Skin of body (tissue), 2 donors: Measurements from ENCODE around the gene STARD13. TPM values are rescaled to one million over a fixed set of nuclear protein-coding genes. Genes with fewer than 3 reads are reported as not detected.
A peak's percentile ranks its signal among the peaks of the same experiment; 100 is the strongest.

Experiments used
- DNase-seq: peaks from one replicate; lab custom pipeline; 2025; lab: John Stamatoyannopoulos, UW
- total RNA-seq: library from RNA; depleted of rRNA; stranded (reverse); fragments of >200 nt; gene quantifications from one replicate; pipeline ENCODE4 v1.2.3, GENCODE V29; 2014

STARD13 gene
- total RNA-seq, 1 donor from 2014 or later = 38.7 TPM

GRCh38 chr13:33229446-33230177 lies 55.9 kb downstream of the STARD13 start:
- DNase-seq = peak; percentile 89

DNA sequence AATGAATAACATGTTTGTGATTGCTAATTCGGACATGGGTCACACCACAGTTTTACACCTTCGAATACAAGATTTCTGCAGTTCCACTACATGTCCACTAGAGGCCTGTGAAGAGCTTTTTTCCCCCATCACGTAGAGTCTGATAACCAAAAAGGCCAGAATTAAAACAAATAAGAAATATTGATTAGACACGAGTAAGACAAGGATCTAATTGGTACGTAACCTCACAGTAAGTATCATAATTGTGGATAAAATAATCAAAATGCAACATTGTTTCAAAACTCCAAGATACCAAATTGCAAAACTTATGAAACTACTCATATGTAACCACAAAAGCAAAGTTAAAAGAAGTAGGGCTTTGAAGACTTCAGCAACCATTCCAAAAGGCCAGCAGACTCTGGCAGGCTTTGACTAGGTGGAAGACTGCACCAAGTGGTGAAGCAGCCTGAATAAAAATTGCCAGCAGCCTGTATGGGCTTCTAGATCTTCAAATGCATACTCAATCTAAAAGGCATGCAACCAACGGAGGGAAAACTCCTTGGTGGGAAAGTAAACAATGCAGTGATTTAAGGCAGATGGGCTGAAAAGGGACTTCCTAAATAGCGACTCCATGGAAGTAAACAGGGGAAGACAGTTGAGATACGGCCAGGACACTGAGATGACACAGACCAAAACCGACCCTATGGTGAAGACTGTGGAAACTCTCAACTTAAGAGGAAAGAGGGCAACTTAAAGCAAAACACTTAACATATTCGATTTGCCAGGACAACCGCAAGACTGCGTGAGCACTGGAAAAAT lies 56.7 kb downstream of the STARD13 start:
- peak; percentile 80 for DNase-seq

GRCh38 chr13:33227927-33228647 lies 57.5 kb downstream of the STARD13 start:
- DNase-seq = no peak

DNA sequence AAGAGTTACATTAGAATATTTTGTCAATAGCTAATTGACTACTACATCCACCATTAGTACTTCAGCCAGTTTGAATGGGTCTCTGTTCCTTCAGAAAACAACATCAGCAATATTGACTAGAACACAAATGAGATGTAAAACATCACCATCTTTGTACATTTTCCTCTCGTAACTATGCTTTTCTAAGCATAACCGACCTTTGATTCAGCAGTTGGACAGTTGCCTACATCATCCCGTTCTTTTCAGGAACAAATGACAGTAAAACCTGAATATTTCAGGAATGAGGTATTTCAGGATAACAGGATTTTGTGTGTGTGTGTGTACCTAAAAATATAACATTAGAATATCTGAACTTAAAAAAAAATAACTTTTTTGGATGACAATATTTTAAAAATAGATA lies 60.9 kb downstream of the STARD13 start:
- no peak for DNase-seq

GRCh38 chr13:33224191-33224590 lies 61.4 kb downstream of the STARD13 start:
- no peak for DNase-seq

DNA sequence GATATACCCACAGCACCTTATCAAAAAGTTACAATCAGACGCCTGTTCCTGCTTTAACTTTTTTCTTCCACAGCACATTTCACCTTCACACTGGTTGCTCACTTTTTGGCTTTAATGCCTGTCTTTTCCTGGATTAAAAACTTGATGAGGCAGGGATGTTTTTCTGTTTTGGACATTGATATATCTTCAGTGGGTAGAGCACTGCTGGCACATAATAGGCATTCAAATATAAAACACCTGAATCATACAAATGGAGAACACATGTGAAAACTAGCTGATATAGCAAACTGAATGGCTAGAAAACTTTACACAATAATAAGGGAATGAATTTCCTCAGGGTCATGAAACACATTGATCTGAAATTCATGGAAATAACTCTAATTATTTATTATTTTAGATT lies 65.6 kb downstream of the STARD13 start:
- DNase-seq = no peak

GRCh38 chr13:33218426-33218825 lies 67.1 kb downstream of the STARD13 start:
- no peak for DNase-seq

DNA sequence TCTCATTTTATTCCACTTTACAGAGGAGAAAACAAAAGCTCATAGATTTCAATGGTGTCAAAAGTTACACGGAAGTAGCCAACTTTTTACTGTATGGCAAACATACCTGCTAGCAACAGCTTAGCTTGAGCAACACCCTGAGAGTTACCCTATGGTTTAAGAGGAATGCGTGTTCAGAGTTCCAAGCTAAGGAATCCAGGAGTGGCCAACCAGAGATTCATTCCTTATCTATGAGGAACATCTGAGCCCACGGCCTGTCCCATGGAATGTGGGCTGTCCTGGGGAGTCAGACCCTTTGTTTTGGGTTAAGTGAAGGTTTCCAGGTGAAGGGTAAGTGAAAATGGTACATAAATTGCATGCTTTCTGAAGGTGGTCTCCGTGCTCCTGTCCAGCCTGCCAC lies 67.5 kb downstream of the STARD13 start:
- no peak for DNase-seq

- no peak for DNase-seq
Measured at GRCh38 chr13:33217256-33217655, 68.3 kb downstream of the STARD13 start.

DNA sequence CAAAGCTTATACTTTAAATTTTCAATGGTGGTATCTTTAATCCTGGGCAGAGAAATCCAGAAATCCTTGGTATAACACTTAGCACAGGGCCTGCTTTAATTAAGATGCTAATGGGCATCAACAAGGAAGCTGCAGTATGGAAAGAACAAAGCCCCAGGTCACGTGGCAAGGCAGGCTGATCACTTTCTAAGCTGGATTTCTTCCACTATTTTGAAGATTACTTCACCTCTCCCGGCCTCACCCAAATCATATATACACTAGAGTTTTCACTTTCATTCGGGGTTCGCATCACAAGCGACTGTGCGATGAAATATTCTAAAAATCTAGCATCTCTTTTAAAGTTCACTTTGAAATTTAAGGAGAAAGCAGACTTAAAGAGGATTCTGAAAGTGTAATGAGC lies 71.8 kb downstream of the STARD13 start:
- no peak for DNase-seq

- peak; percentile 40 for DNase-seq
Measured at GRCh38 chr13:33213024-33213768, 72.4 kb downstream of the STARD13 start.

- no peak for DNase-seq
Measured at GRCh38 chr13:33212396-33212795, 73.2 kb downstream of the STARD13 start.

DNA sequence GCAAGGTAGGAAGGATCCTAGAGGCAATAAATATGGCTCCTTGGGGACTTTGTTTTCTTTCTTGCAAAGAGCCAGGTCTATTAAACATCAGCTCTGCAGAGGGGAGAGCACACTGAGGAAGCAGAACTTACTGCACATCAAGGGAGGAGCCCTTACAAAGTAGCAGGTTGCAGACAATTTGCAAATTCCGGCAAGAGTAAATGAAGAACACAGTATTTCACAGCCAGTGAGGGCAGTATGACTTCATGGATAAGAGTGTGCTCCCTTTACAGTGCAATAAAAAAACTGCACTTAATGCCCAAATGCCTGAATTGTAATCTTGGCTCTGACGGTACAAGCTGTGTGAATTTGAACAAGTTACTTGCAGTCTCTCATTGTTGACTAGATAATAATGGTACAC lies 75.5 kb downstream of the STARD13 start:
- no peak for DNase-seq

DNA sequence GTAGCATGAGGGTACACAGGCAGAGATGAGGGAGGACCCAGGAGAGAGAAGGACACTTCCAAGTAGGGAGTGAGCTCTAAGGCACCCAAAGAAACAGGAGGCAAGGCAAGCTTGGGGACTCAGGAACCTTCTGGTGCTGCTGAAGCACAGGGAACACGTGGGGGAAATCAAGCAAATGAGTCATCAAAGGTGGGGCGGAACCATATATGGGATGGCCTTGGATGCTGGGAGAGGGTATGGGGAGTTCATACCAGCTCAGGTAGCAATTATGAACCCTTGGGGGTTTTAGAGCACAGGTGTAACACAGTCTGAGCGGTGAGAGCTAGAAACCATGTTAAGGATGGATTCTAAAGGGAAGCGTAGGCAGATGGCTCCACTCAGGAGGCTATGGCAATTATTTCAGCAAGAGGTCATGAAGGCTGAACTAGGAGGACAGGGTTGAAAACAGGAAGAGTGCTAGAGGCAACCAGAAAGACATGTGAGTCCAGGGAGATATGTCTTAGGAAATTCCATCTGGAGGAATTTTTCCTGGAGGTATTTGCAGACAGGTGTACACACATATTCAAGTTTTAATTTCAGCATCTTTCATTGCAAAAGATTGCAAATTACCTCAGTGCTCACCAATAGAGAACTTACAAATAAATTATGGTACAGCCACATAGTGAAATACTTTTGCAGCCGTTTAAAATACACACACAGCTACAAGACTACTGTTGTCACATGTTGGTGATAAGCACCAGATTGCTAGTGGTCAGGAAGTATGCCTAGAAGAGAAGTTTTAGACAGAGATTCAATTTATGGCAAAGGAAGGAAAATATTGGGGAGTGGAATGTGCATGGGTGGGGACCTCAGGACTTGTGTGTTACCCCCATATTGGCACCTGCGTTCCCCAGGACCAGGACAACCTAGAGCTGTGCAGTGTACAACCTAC lies 77.0 kb downstream of the STARD13 start:
- no peak for DNase-seq

DNA sequence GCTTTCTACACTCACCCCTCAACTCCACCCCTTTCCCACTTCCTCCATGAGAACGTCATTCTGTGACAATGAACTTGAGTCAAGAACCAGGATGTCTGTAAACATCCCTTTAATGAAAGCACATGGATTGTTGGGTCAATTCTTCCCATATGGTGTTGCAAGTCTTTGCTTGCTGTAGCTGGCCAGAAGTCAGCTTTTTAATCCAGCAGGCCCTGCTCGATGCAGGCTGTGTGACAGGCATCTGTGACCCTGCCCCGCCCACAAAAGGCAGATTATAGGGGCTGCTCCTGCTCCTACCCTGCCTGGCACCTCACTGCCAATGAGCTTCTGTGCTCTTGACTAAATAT lies 78.0 kb downstream of the STARD13 start:
- DNase-seq = peak; percentile 87

DNA sequence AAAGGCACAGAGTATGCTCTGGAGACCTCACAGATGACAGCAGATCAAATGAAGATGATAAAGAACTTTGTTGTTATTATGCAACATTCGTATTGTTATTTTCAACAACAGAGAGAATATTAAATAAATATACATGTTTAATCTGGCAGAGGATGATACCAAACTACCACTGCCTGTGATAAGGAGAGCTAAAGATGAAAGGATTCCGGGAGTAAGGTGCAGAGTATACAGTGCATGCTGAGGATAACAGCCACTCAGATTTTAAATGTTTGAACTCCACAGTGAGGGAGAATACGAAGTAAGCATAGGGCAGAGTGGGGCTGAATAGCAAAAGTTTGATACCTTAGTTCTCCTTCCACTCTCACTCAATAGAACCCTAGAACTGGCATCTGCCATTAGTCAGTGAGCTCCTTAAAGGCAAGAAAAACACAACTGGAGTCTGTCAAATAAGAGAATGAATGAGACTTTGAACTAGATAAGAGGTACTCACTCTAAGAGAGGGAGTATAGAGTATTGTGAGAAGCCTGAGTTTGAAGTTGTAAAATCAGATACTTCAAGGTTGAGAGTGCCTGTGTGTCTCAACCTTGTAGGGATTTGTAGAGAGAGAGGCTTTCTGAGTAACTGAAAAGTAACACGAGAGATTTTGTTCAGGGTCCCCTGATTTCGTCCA lies 78.5 kb downstream of the STARD13 start:
- no peak for DNase-seq

DNA sequence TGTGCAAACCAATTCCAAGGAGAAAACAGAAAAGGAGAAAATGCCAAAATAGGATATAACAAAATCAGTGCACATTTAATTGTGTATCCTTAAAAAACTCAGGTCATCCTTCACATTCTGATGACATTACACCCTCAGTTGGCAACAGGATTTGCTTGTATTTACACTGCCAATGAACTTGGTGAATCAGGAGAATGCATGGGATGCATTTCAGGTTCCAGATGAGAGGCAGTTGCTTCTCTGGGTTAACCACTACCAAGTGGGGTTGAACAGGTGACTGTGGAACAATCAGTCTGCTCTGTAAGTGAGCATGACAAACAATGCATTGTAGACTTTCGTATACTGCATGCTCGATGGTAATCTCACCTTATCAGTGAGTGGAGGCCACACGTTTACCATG lies 79.1 kb downstream of the STARD13 start:
- DNase-seq = no peak

GRCh38 chr13:33205804-33206221 lies 79.7 kb downstream of the STARD13 start:
- DNase-seq = no peak

DNA sequence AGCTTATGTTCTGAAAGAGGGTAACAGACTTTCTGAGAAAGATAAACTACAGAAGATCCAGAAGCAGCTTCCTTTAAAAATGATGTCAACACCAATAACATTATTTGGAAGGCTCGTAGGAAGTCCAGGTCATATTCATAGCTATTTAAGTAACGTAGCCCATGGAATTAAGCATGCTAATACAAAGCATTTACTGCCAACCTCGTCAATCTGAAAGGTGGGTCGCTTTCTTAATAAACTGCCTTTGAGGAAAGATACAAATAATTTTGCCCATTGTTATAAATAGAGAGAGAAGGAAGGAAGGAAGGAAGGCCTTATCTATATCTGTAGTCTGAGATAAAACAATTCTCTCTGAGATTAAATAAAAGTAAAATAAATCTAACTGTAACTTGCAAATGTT lies 80.3 kb downstream of the STARD13 start:
- peak; percentile 69 for DNase-seq
